ENCODE data around the gene SENP7. TPM values are rescaled to one million over a fixed set of nuclear protein-coding genes. Genes with fewer than 3 reads are reported as not detected.
"Not testable (repeated sequence)": the region's sequence is repeated elsewhere in the genome, so short reads cannot be mapped to it uniquely, and the experiment has no call there.

Gene SENP7
- 10 to 100 TPM; 15.8 to 18.4 TPM for total RNA-seq

- ChIA-PET POLR2A (interaction anchor here (1.2 to 2.3 kb wide), 3 partner anchors 10 to 62 kb away, joined by 3 to 11 read pairs (median 6); partner anchors contain the start of genes PCNP and TRMT10C), CTCF (interaction anchor here (1.1 to 1.8 kb wide), 3 partner anchors 54 to 61 kb away, joined by 3 to 4 read pairs (median 4); partner anchors contain the start of gene PCNP)
- H3K9me3 Mint-ChIP-seq: no peaks in the 10 kb centered on the region
- H3K27ac Mint-ChIP-seq: peak within 1 kb of the TSS; percentile 99
- H3K4me1 Mint-ChIP-seq (ENCODE audit: low read depth): peaks cover 44% of the 10 kb centered on the region
- no peaks in the 10 kb centered on the region for H3K27me3 Mint-ChIP-seq
- intact Hi-C loops (cut with micrococcal nuclease): loop anchor here (1.0 kb wide), 2 partner anchors 48 to 60 kb away; partner anchors contain the start of gene TRMT10C
- peak; percentile 86 for DNase-seq
- H3K36me3 Mint-ChIP-seq: peaks cover 8% of the 10 kb centered on the region
- H3K4me3 Mint-ChIP-seq: peak within 1 kb of the TSS; percentile 99
Observed at GRCh38 chr3:101512646-101513418, at the start of gene SENP7. Gene SENP7 (minus strand): TSS chr3:101513212. CDS start chr3:101513130, 82 bp downstream.

GRCh38 chr3:101561630-101562328 lies 48.8 kb upstream of the SENP7 start, which contains the start of gene TRMT10C:
Gene TRMT10C (plus strand): TSS chr3:101561868. CDS start chr3:101564782, 2,914 bp downstream.
- H3K36me3 Mint-ChIP-seq: peaks cover 39% of the 10 kb centered on the region
- H3K9me3 Mint-ChIP-seq: no peaks in the 10 kb centered on the region
- H3K27ac Mint-ChIP-seq: peak within 1 kb of the TSS; percentile 96
- intact Hi-C loops (cut with micrococcal nuclease): loop anchor here (1.0 to 10.0 kb wide), 7 partner anchors 12 to 1227 kb away; partner anchors contain the start of genes NIT2, SENP7 and ZBTB11
- ChIA-PET POLR2A (interaction anchor here (1.6 to 2.9 kb wide), 5 partner anchors 13 to 49 kb away, joined by 3 to 23 read pairs (median 7); partner anchors contain the start of genes PCNP and SENP7), CTCF (interaction anchor here (1.0 to 4.1 kb wide), 3 partner anchors 12 to 179 kb away, joined by 3 to 24 read pairs (median 4); partner anchors contain the start of gene PCNP)
- peak; percentile 96 for DNase-seq
- peak within 1 kb of the TSS; percentile 97 for H3K4me3 Mint-ChIP-seq
- peaks cover 3% of the 10 kb centered on the region for H3K27me3 Mint-ChIP-seq
- peaks cover 37% of the 10 kb centered on the region for H3K4me1 Mint-ChIP-seq (ENCODE audit: low read depth)

- DNase-seq: no peak
- ChIA-PET CTCF (no interaction called here), POLR2A (interaction anchor here (0.6 to 0.7 kb wide), 2 partner anchors 166 to 223 kb away, joined by 3 to 6 read pairs; no protein-coding TSS in a partner anchor)
- intact Hi-C loops (cut with micrococcal nuclease): no loop called here
- H3K4me3 Mint-ChIP-seq: no peak overlapping the region
- H3K9me3 Mint-ChIP-seq: no peaks in the 10 kb centered on the region
- peaks cover 4% of the 10 kb centered on the region for H3K4me1 Mint-ChIP-seq (ENCODE audit: low read depth)
- H3K36me3 Mint-ChIP-seq: peaks cover 2% of the 10 kb centered on the region
- no peak overlapping the region for H3K27ac Mint-ChIP-seq
- peaks cover 8% of the 10 kb centered on the region for H3K27me3 Mint-ChIP-seq
Observed at GRCh38 chr3:101556064-101556463, 43.1 kb upstream of the SENP7 start.

- POLR2A ChIA-PET; H3K27ac Mint-ChIP-seq; H3K9me3 Mint-ChIP-seq; DNase-seq; H3K27me3 Mint-ChIP-seq; H3K4me3 Mint-ChIP-seq; intact Hi-C loops (cut with micrococcal nuclease); H3K36me3 Mint-ChIP-seq; H3K4me1 Mint-ChIP-seq (ENCODE audit: low read depth); CTCF ChIA-PET: not testable (repeated sequence)
Observed at GRCh38 chr3:101553381-101553780, 40.4 kb upstream of the SENP7 start.

- H3K4me1 Mint-ChIP-seq (ENCODE audit: low read depth); H3K9me3 Mint-ChIP-seq; H3K27me3 Mint-ChIP-seq; POLR2A ChIA-PET; CTCF ChIA-PET; H3K27ac Mint-ChIP-seq; H3K36me3 Mint-ChIP-seq; H3K4me3 Mint-ChIP-seq; DNase-seq; intact Hi-C loops (cut with micrococcal nuclease): not testable (repeated sequence)
Observed at GRCh38 chr3:101551359-101552081, 38.5 kb upstream of the SENP7 start.

GRCh38 chr3:101549473-101549872 lies 36.5 kb upstream of the SENP7 start:
- no peak for DNase-seq

GRCh38 chr3:101548527-101549105 lies 35.6 kb upstream of the SENP7 start:
- intact Hi-C loops (cut with micrococcal nuclease): no loop called here
- H3K27me3 Mint-ChIP-seq: no peaks in the 10 kb centered on the region
- H3K9me3 Mint-ChIP-seq: no peaks in the 10 kb centered on the region
- H3K27ac Mint-ChIP-seq: no peak overlapping the region
- H3K4me3 Mint-ChIP-seq: no peak overlapping the region
- DNase-seq: no peak
- peaks cover 16% of the 10 kb centered on the region for H3K4me1 Mint-ChIP-seq (ENCODE audit: low read depth)
- POLR2A ChIA-PET: no interaction called here
- no peaks in the 10 kb centered on the region for H3K36me3 Mint-ChIP-seq
- CTCF ChIA-PET: no interaction called here

More at GRCh38 chr3:101549473-101549872, 36.5 kb upstream of the SENP7 start:
- H3K9me3 Mint-ChIP-seq: no peaks in the 10 kb centered on the region
- ChIA-PET POLR2A (no interaction called here), CTCF (interaction anchor here (0.5 kb wide), 1 partner anchor 30 kb away, joined by 3 read pairs; no protein-coding TSS in a partner anchor)
- intact Hi-C loops (cut with micrococcal nuclease): no loop called here
- no peak overlapping the region for H3K27ac Mint-ChIP-seq
- H3K27me3 Mint-ChIP-seq: no peaks in the 10 kb centered on the region
- H3K4me1 Mint-ChIP-seq (ENCODE audit: low read depth): peaks cover 8% of the 10 kb centered on the region
- no peak overlapping the region for H3K4me3 Mint-ChIP-seq
- no peaks in the 10 kb centered on the region for H3K36me3 Mint-ChIP-seq

GRCh38 chr3:101544161-101544850 lies 31.3 kb upstream of the SENP7 start:
- POLR2A ChIA-PET: interaction anchor here (2.0 kb wide), 1 partner anchor 25 kb away, joined by 10 read pairs; no protein-coding TSS in a partner anchor

GRCh38 chr3:101542957-101543356 lies 29.9 kb upstream of the SENP7 start:
- peak overlapping the region; percentile 60 for H3K27ac Mint-ChIP-seq
- POLR2A ChIA-PET: interaction anchor here (0.9 to 2.0 kb wide), 2 partner anchors 19 to 24 kb away, joined by 3 to 10 read pairs; partner anchors contain the start of gene TRMT10C
- H3K36me3 Mint-ChIP-seq: no peaks in the 10 kb centered on the region
- H3K9me3 Mint-ChIP-seq: peaks cover 11% of the 10 kb centered on the region
- no peak for DNase-seq
- CTCF ChIA-PET: interaction anchor here (1.0 kb wide), 1 partner anchor 24 kb away, joined by 5 read pairs; no protein-coding TSS in a partner anchor
- no peaks in the 10 kb centered on the region for H3K27me3 Mint-ChIP-seq
- H3K4me1 Mint-ChIP-seq (ENCODE audit: low read depth): peaks cover 30% of the 10 kb centered on the region
- no peak overlapping the region for H3K4me3 Mint-ChIP-seq
- intact Hi-C loops (cut with micrococcal nuclease): loop anchor here (1.0 to 5.0 kb wide), 3 partner anchors 12 to 76 kb away; no protein-coding TSS in a partner anchor

More at GRCh38 chr3:101544161-101544850, 31.3 kb upstream of the SENP7 start:
- intact Hi-C loops (cut with micrococcal nuclease): loop anchor here (1.0 to 5.0 kb wide), 2 partner anchors 17 to 77 kb away; partner anchors contain the start of gene TRMT10C
- Mint-ChIP-seq H3K4me1 (ENCODE audit: low read depth) (peaks cover 33% of the 10 kb centered on the region), H3K9me3 (peaks cover 4% of the 10 kb centered on the region), H3K36me3 (no peaks in the 10 kb centered on the region), H3K27ac (peak overlapping the region; percentile 56), H3K4me3 (no peak overlapping the region), H3K27me3 (no peaks in the 10 kb centered on the region)
- no peak for DNase-seq
- CTCF ChIA-PET: no interaction called here

- H3K27me3 Mint-ChIP-seq; DNase-seq; POLR2A ChIA-PET; CTCF ChIA-PET; H3K27ac Mint-ChIP-seq; H3K36me3 Mint-ChIP-seq; intact Hi-C loops (cut with micrococcal nuclease); H3K4me3 Mint-ChIP-seq; H3K4me1 Mint-ChIP-seq (ENCODE audit: low read depth): not testable (repeated sequence)
- H3K9me3 Mint-ChIP-seq: peaks cover 11% of the 10 kb centered on the region
Observed at GRCh38 chr3:101536955-101537354, 23.9 kb upstream of the SENP7 start.

GRCh38 chr3:101536266-101536665 lies 23.3 kb upstream of the SENP7 start:
- CTCF ChIA-PET: no interaction called here
- Mint-ChIP-seq H3K36me3 (no peaks in the 10 kb centered on the region), H3K27ac (no peak overlapping the region), H3K9me3 (peaks cover 11% of the 10 kb centered on the region), H3K4me3 (no peak overlapping the region), H3K27me3 (no peaks in the 10 kb centered on the region), H3K4me1 (ENCODE audit: low read depth) (peaks cover 13% of the 10 kb centered on the region)
- DNase-seq: no peak
- POLR2A ChIA-PET: no interaction called here
- intact Hi-C loops (cut with micrococcal nuclease): no loop called here
